ENCODE data around the gene SRGAP3.
A peak's percentile ranks its signal among the peaks of the same experiment; 100 is the strongest.

SRGAP3 gene

GRCh38 chr3:9041626-9042025 lies 207.8 kb downstream of the SRGAP3 start:
- H3K27me3 ChIP-seq (replicated peaks in 2 of 5; ENCODE audit: control insufficient read depth in 4 of 5, insufficient read depth in 5 of 5, low read length in 4 of 5): no peaks in the 10 kb centered on the region
- H3K9me3 ChIP-seq (ENCODE audit: control extremely low read depth in 1 of 5, control insufficient read depth in 4 of 5, insufficient read depth in 2 of 5, low read depth in 1 of 5, low read length in 4 of 5): no peaks in the 10 kb centered on the region
- peaks cover 0 to 12% (median 3%) of the 10 kb centered on the region in 4 experiments for H3K4me1 ChIP-seq (ENCODE audit: control extremely low read depth in 1 of 4, control insufficient read depth in 4 of 4, insufficient read depth in 4 of 4, low read length in 3 of 4)
- DNase-seq: no peak
- ChIA-PET POLR2A (no interaction called here), CTCF (no interaction called here)
- no peak overlapping the region for H3K27ac ChIP-seq (ENCODE audit: insufficient read depth in 1 of 2, low read depth in 1 of 2, low read length in 2 of 2, poor library complexity in 1 of 2, severe bottlenecking in 2 of 2)
- H3K4me3 ChIP-seq (ENCODE audit: control insufficient read depth in 1 of 7, extremely low read depth in 1 of 7, insufficient read depth in 4 of 7, low read depth in 2 of 7, low read length in 6 of 7): no peak overlapping the region
- no peaks in the 10 kb centered on the region for H3K36me3 ChIP-seq (ENCODE audit: control insufficient read depth in 4 of 4, insufficient read depth in 4 of 4, low read length in 3 of 4)
- WGBS (ENCODE audit: insufficient coverage): 100% methylated on average over 6 of the region's 12 CpGs

GRCh38 chr3:9040996-9041395 lies 208.4 kb downstream of the SRGAP3 start:
- Histone ChIP-seq H3K9me3 (ENCODE audit: control extremely low read depth in 1 of 5, control insufficient read depth in 4 of 5, insufficient read depth in 2 of 5, low read depth in 1 of 5, low read length in 4 of 5) (no peaks in the 10 kb centered on the region), H3K27ac (ENCODE audit: insufficient read depth in 1 of 2, low read depth in 1 of 2, low read length in 2 of 2, poor library complexity in 1 of 2, severe bottlenecking in 2 of 2) (no peak overlapping the region), H3K4me3 (ENCODE audit: control insufficient read depth in 1 of 7, extremely low read depth in 1 of 7, insufficient read depth in 4 of 7, low read depth in 2 of 7, low read length in 6 of 7) (no peak overlapping the region), H3K36me3 (ENCODE audit: control insufficient read depth in 4 of 4, insufficient read depth in 4 of 4, low read length in 3 of 4) (no peaks in the 10 kb centered on the region), H3K27me3 (replicated peaks in 2 of 5; ENCODE audit: control insufficient read depth in 4 of 5, insufficient read depth in 5 of 5, low read length in 4 of 5) (no peaks in the 10 kb centered on the region), H3K4me1 (ENCODE audit: control extremely low read depth in 1 of 4, control insufficient read depth in 4 of 4, insufficient read depth in 4 of 4, low read length in 3 of 4) (peaks cover 0 to 17% (median 3%) of the 10 kb centered on the region in 4 experiments)
- CTCF ChIA-PET: interaction anchor here (0.8 to 0.9 kb wide), 2 partner anchors 13 to 69 kb away, joined by 3 read pairs; no protein-coding TSS in a partner anchor
- no peak for DNase-seq
- 73% methylated on average over 2 of the region's 2 CpGs for WGBS (ENCODE audit: insufficient coverage)
- POLR2A ChIA-PET: no interaction called here

- no peaks in the 10 kb centered on the region for H3K36me3 ChIP-seq (ENCODE audit: control insufficient read depth in 4 of 4, insufficient read depth in 4 of 4, low read length in 3 of 4)
- no peak overlapping the region for H3K4me3 ChIP-seq (ENCODE audit: control insufficient read depth in 1 of 7, extremely low read depth in 1 of 7, insufficient read depth in 4 of 7, low read depth in 2 of 7, low read length in 6 of 7)
- no peaks in the 10 kb centered on the region for H3K9me3 ChIP-seq (ENCODE audit: control extremely low read depth in 1 of 5, control insufficient read depth in 4 of 5, insufficient read depth in 2 of 5, low read depth in 1 of 5, low read length in 4 of 5)
- H3K27me3 ChIP-seq (replicated peaks in 2 of 5; ENCODE audit: control insufficient read depth in 4 of 5, insufficient read depth in 5 of 5, low read length in 4 of 5): no peaks in the 10 kb centered on the region
- ChIA-PET POLR2A (no interaction called here), CTCF (interaction anchor here (1.2 kb wide), 1 partner anchor 10 kb away, joined by 3 read pairs; no protein-coding TSS in a partner anchor)
- DNase-seq: peak in 2 of 3 donors; percentile 25 to 36
- peaks cover 0 to 26% (median 6%) of the 10 kb centered on the region in 4 experiments for H3K4me1 ChIP-seq (ENCODE audit: control extremely low read depth in 1 of 4, control insufficient read depth in 4 of 4, insufficient read depth in 4 of 4, low read length in 3 of 4)
- H3K27ac ChIP-seq (ENCODE audit: insufficient read depth in 1 of 2, low read depth in 1 of 2, low read length in 2 of 2, poor library complexity in 1 of 2, severe bottlenecking in 2 of 2): no peak overlapping the region
- 80% methylated on average over 12 of the region's 12 CpGs for WGBS (ENCODE audit: insufficient coverage)
Observed at GRCh38 chr3:9037144-9037711, 212.2 kb downstream of the SRGAP3 start.

GRCh38 chr3:9036404-9037131 lies 212.9 kb downstream of the SRGAP3 start:
- WGBS (ENCODE audit: insufficient coverage): 83% methylated on average over 9 of the region's 9 CpGs

GRCh38 chr3:9035961-9036360 lies 213.5 kb downstream of the SRGAP3 start:
- WGBS (ENCODE audit: insufficient coverage): 100% methylated on average over 1 of the region's 2 CpGs
- H3K4me3 ChIP-seq (ENCODE audit: control insufficient read depth in 1 of 7, extremely low read depth in 1 of 7, insufficient read depth in 4 of 7, low read depth in 2 of 7, low read length in 6 of 7): no peak overlapping the region
- H3K4me1 ChIP-seq (ENCODE audit: control extremely low read depth in 1 of 4, control insufficient read depth in 4 of 4, insufficient read depth in 4 of 4, low read length in 3 of 4): peaks cover 0 to 26% (median 6%) of the 10 kb centered on the region in 4 experiments
- no peaks in the 10 kb centered on the region for H3K36me3 ChIP-seq (ENCODE audit: control insufficient read depth in 4 of 4, insufficient read depth in 4 of 4, low read length in 3 of 4)
- H3K27ac ChIP-seq (ENCODE audit: insufficient read depth in 1 of 2, low read depth in 1 of 2, low read length in 2 of 2, poor library complexity in 1 of 2, severe bottlenecking in 2 of 2): no peak overlapping the region
- POLR2A ChIA-PET: no interaction called here
- H3K9me3 ChIP-seq (ENCODE audit: control extremely low read depth in 1 of 5, control insufficient read depth in 4 of 5, insufficient read depth in 2 of 5, low read depth in 1 of 5, low read length in 4 of 5): no peaks in the 10 kb centered on the region
- H3K27me3 ChIP-seq (replicated peaks in 2 of 5; ENCODE audit: control insufficient read depth in 4 of 5, insufficient read depth in 5 of 5, low read length in 4 of 5): no peaks in the 10 kb centered on the region
- CTCF ChIA-PET: interaction anchor here (1.2 kb wide), 1 partner anchor 9 kb away, joined by 3 read pairs; no protein-coding TSS in a partner anchor
- DNase-seq: no peak

More at GRCh38 chr3:9036404-9037131, 212.9 kb downstream of the SRGAP3 start:
- CTCF ChIA-PET: interaction anchor here (1.2 kb wide), 1 partner anchor 10 kb away, joined by 3 read pairs; no protein-coding TSS in a partner anchor
- Histone ChIP-seq H3K4me1 (ENCODE audit: control extremely low read depth in 1 of 4, control insufficient read depth in 4 of 4, insufficient read depth in 4 of 4, low read length in 3 of 4) (peaks cover 0 to 26% (median 6%) of the 10 kb centered on the region in 4 experiments), H3K9me3 (ENCODE audit: control extremely low read depth in 1 of 5, control insufficient read depth in 4 of 5, insufficient read depth in 2 of 5, low read depth in 1 of 5, low read length in 4 of 5) (no peaks in the 10 kb centered on the region), H3K36me3 (ENCODE audit: control insufficient read depth in 4 of 4, insufficient read depth in 4 of 4, low read length in 3 of 4) (no peaks in the 10 kb centered on the region), H3K4me3 (ENCODE audit: control insufficient read depth in 1 of 7, extremely low read depth in 1 of 7, insufficient read depth in 4 of 7, low read depth in 2 of 7, low read length in 6 of 7) (no peak overlapping the region), H3K27ac (ENCODE audit: insufficient read depth in 1 of 2, low read depth in 1 of 2, low read length in 2 of 2, poor library complexity in 1 of 2, severe bottlenecking in 2 of 2) (no peak overlapping the region), H3K27me3 (replicated peaks in 2 of 5; ENCODE audit: control insufficient read depth in 4 of 5, insufficient read depth in 5 of 5, low read length in 4 of 5) (no peaks in the 10 kb centered on the region)
- POLR2A ChIA-PET: no interaction called here
- DNase-seq: no peak

GRCh38 chr3:9035473-9035872 lies 214.0 kb downstream of the SRGAP3 start:
- H3K9me3 ChIP-seq (ENCODE audit: control extremely low read depth in 1 of 5, control insufficient read depth in 4 of 5, insufficient read depth in 2 of 5, low read depth in 1 of 5, low read length in 4 of 5): no peaks in the 10 kb centered on the region
- no peaks in the 10 kb centered on the region for H3K36me3 ChIP-seq (ENCODE audit: control insufficient read depth in 4 of 4, insufficient read depth in 4 of 4, low read length in 3 of 4)
- H3K4me1 ChIP-seq (ENCODE audit: control extremely low read depth in 1 of 4, control insufficient read depth in 4 of 4, insufficient read depth in 4 of 4, low read length in 3 of 4): peaks cover 0 to 26% (median 6%) of the 10 kb centered on the region in 4 experiments
- H3K4me3 ChIP-seq (ENCODE audit: control insufficient read depth in 1 of 7, extremely low read depth in 1 of 7, insufficient read depth in 4 of 7, low read depth in 2 of 7, low read length in 6 of 7): no peak overlapping the region
- POLR2A ChIA-PET: no interaction called here
- peak in 1 of 3 donors; percentile 1 for DNase-seq
- H3K27ac ChIP-seq (ENCODE audit: insufficient read depth in 1 of 2, low read depth in 1 of 2, low read length in 2 of 2, poor library complexity in 1 of 2, severe bottlenecking in 2 of 2): no peak overlapping the region
- CTCF ChIA-PET: no interaction called here
- H3K27me3 ChIP-seq (replicated peaks in 2 of 5; ENCODE audit: control insufficient read depth in 4 of 5, insufficient read depth in 5 of 5, low read length in 4 of 5): no peaks in the 10 kb centered on the region
- WGBS (ENCODE audit: insufficient coverage): 81% methylated on average over 3 of the region's 4 CpGs

- DNase-seq: no peak
- Histone ChIP-seq H3K27ac (ENCODE audit: insufficient read depth in 1 of 2, low read depth in 1 of 2, low read length in 2 of 2, poor library complexity in 1 of 2, severe bottlenecking in 2 of 2) (no peak overlapping the region), H3K9me3 (ENCODE audit: control extremely low read depth in 1 of 5, control insufficient read depth in 4 of 5, insufficient read depth in 2 of 5, low read depth in 1 of 5, low read length in 4 of 5) (no peaks in the 10 kb centered on the region), H3K36me3 (ENCODE audit: control insufficient read depth in 4 of 4, insufficient read depth in 4 of 4, low read length in 3 of 4) (no peaks in the 10 kb centered on the region), H3K27me3 (replicated peaks in 2 of 5; ENCODE audit: control insufficient read depth in 4 of 5, insufficient read depth in 5 of 5, low read length in 4 of 5) (no peaks in the 10 kb centered on the region), H3K4me1 (ENCODE audit: control extremely low read depth in 1 of 4, control insufficient read depth in 4 of 4, insufficient read depth in 4 of 4, low read length in 3 of 4) (peaks cover 0 to 26% (median 6%) of the 10 kb centered on the region in 4 experiments), H3K4me3 (ENCODE audit: control insufficient read depth in 1 of 7, extremely low read depth in 1 of 7, insufficient read depth in 4 of 7, low read depth in 2 of 7, low read length in 6 of 7) (no peak overlapping the region)
- ChIA-PET CTCF (no interaction called here), POLR2A (no interaction called here)
- WGBS (ENCODE audit: insufficient coverage): 100% methylated on average over 1 of the region's 1 CpG
Observed at GRCh38 chr3:9033867-9034266, 215.6 kb downstream of the SRGAP3 start.

Data from common myeloid progenitor, CD34-positive (primary cell).